Osteocyte (in vitro differentiated cells): ENCODE results near the gene C1QA. TPM values are rescaled to one million over a fixed set of nuclear protein-coding genes. Genes with fewer than 3 reads are reported as not detected.
"Not testable (repeated sequence)": the region's sequence is repeated elsewhere in the genome, so short reads cannot be mapped to it uniquely, and the experiment has no call there.

ENCODE experiments used
- DNase-seq: peaks from one replicate; pipeline ENCODE4 v3.0.0; 2021; ENCODE audit warnings: mixed read lengths; ENCODE audit not compliant: unreplicated experiment; ENCODE audit errors: extremely low spot score
- H3K27ac Mint-ChIP-seq: one replicate; pipeline ENCODE4 v1.8.0; 2021; ENCODE audit warnings: mild to moderate bottlenecking, mixed read lengths; ENCODE audit not compliant: unreplicated experiment
- H3K27me3 Mint-ChIP-seq: one replicate; pipeline ENCODE4 v1.8.0; 2021; ENCODE audit warnings: mixed read lengths; ENCODE audit not compliant: unreplicated experiment
- H3K36me3 Mint-ChIP-seq: one replicate; pipeline ENCODE4 v1.8.0; 2021; ENCODE audit warnings: mixed read lengths; ENCODE audit not compliant: unreplicated experiment
- H3K4me1 Mint-ChIP-seq: one replicate; pipeline ENCODE4 v1.8.0; 2021; ENCODE audit warnings: mixed read lengths; ENCODE audit not compliant: unreplicated experiment
- H3K4me3 Mint-ChIP-seq: one replicate; pipeline ENCODE4 v1.8.0; 2021; ENCODE audit warnings: mild to moderate bottlenecking, moderate library complexity, mixed read lengths; ENCODE audit not compliant: unreplicated experiment
- H3K9me3 Mint-ChIP-seq: one replicate; pipeline ENCODE4 v1.8.0; 2021; ENCODE audit warnings: mixed read lengths; ENCODE audit not compliant: unreplicated experiment
- CTCF ChIP-seq: fragments of 200-600 bp; sonication (generic); IDR thresholded peaks from 2 replicates; pipeline ENCODE4 v1.5.0; 2021; ENCODE audit warnings: antibody characterized with exemption, mild to moderate bottlenecking, moderate library complexity
- total RNA-seq: library from RNA; stranded (reverse); gene quantifications from 2 replicates; pipeline ENCODE4 v1.2.1, GENCODE V29; 2021

Gene C1QA
- total RNA-seq, 1 donor from 2014 or later, result not detected

GRCh38 chr1:22673486-22674409, 37.3 kb downstream of the C1QA start:
- H3K27me3 Mint-ChIP-seq, result peaks cover 55% of the 10 kb centered on the region
- no peak for DNase-seq
- TF ChIP-seq CTCF, result peak; percentile 89

GRCh38 chr1:22674410-22674749, 38.0 kb downstream of the C1QA start:
- H3K36me3 Mint-ChIP-seq, result no peaks in the 10 kb centered on the region
- H3K4me3 Mint-ChIP-seq, result no peak overlapping the region
- no peak for TF ChIP-seq CTCF
- no peaks in the 10 kb centered on the region for H3K9me3 Mint-ChIP-seq
- no peak for DNase-seq
- H3K27ac Mint-ChIP-seq, result no peak overlapping the region
- H3K27me3 Mint-ChIP-seq, result peaks cover 50% of the 10 kb centered on the region
- peaks cover 2% of the 10 kb centered on the region for H3K4me1 Mint-ChIP-seq

More at GRCh38 chr1:22673486-22674409, 37.3 kb downstream of the C1QA start:
- H3K4me1 Mint-ChIP-seq, result peaks cover 2% of the 10 kb centered on the region
- no peak overlapping the region for H3K4me3 Mint-ChIP-seq
- H3K36me3 Mint-ChIP-seq, result no peaks in the 10 kb centered on the region
- no peaks in the 10 kb centered on the region for H3K9me3 Mint-ChIP-seq
- H3K27ac Mint-ChIP-seq, result no peak overlapping the region

- not testable (repeated sequence) for H3K4me3 Mint-ChIP-seq, DNase-seq, H3K27ac Mint-ChIP-seq, H3K36me3 Mint-ChIP-seq, H3K9me3 Mint-ChIP-seq, H3K4me1 Mint-ChIP-seq
- peaks cover 35% of the 10 kb centered on the region for H3K27me3 Mint-ChIP-seq
These were observed 39.7 kb downstream of the C1QA start for GRCh38 chr1:22676151-22676550.

- Mint-ChIP-seq H3K9me3 (no peaks in the 10 kb centered on the region), H3K4me1 (peaks cover 2% of the 10 kb centered on the region), H3K27ac (no peak overlapping the region), H3K27me3 (peaks cover 30% of the 10 kb centered on the region), H3K4me3 (no peak overlapping the region), H3K36me3 (no peaks in the 10 kb centered on the region)
- DNase-seq, result no peak
- TF ChIP-seq CTCF, result no peak
These were observed 40.6 kb downstream of the C1QA start for GRCh38 chr1:22676916-22677583.

GRCh38 chr1:22677931-22678896, 41.8 kb downstream of the C1QA start:
- Mint-ChIP-seq H3K4me1 (peaks cover 2% of the 10 kb centered on the region), H3K36me3 (no peaks in the 10 kb centered on the region), H3K27me3 (peaks cover 27% of the 10 kb centered on the region), H3K27ac (no peak overlapping the region), H3K9me3 (no peaks in the 10 kb centered on the region), H3K4me3 (no peak overlapping the region)
- DNase-seq, result no peak
- no peak for TF ChIP-seq CTCF
